Mesendoderm (in vitro differentiated cells): Measurements from ENCODE around the gene MEF2B.

Experiments
- DNase-seq: peaks from one replicate; pipeline ENCODE4 v3.0.0; 2013
- H2AK5ac ChIP-seq: 2 replicates; pipeline ENCODE4 v1.6.1; 2013; ENCODE audit warnings: low read length, inconsistent platforms
- H2BK120ac ChIP-seq: 2 replicates; pipeline ENCODE4 v1.6.1; 2013; ENCODE audit warnings: low read depth, mild to moderate bottlenecking, low read length, moderate library complexity, mixed read lengths
- H2BK15ac ChIP-seq: replicated peaks from 2 replicates; pipeline ENCODE4 v1.6.1; 2013; ENCODE audit warnings: low read depth, mild to moderate bottlenecking, moderate library complexity
- H2BK5ac ChIP-seq: 2 replicates; pipeline ENCODE4 v1.6.1; 2013; ENCODE audit warnings: low read length, inconsistent platforms
- H3K18ac ChIP-seq: 2 replicates; pipeline ENCODE4 v1.6.1; 2013; ENCODE audit warnings: mild to moderate bottlenecking, low read length, mixed read lengths
- H3K23ac ChIP-seq: one replicate; pipeline ENCODE4 v1.6.1; 2013; ENCODE audit warnings: low read length
- H3K27ac ChIP-seq: 2 replicates; pipeline ENCODE4 v1.5.1; 2013; ENCODE audit warnings: low read depth, mild to moderate bottlenecking, inconsistent platforms, low read length, moderate library complexity
- H3K27me3 ChIP-seq: 2 replicates; pipeline ENCODE4 v1.6.1; 2013; ENCODE audit warnings: low read length, control low read depth, mild to moderate bottlenecking, inconsistent platforms; ENCODE audit not compliant: insufficient read depth, poor library complexity
- H3K36me3 ChIP-seq: 2 replicates; pipeline ENCODE4 v1.6.1; 2013; ENCODE audit warnings: low read length, inconsistent platforms; ENCODE audit not compliant: control insufficient read depth, insufficient read depth
- H3K4ac ChIP-seq: one replicate; pipeline ENCODE4 v1.6.1; 2013; ENCODE audit warnings: low read depth, mild to moderate bottlenecking, low read length, moderate library complexity
- H3K4me1 ChIP-seq: 2 replicates; pipeline ENCODE4 v1.6.1; 2013; ENCODE audit warnings: low read depth, low read length, inconsistent platforms; ENCODE audit not compliant: control insufficient read depth
- H3K4me2 ChIP-seq: 2 replicates; pipeline ENCODE4 v1.6.1; 2013; ENCODE audit warnings: low read length
- H3K4me3 ChIP-seq: 2 replicates; pipeline ENCODE4 v1.5.1; 2013; ENCODE audit warnings: mild to moderate bottlenecking, low read length
- H3K56ac ChIP-seq: one replicate; pipeline ENCODE4 v1.6.1; 2013; ENCODE audit warnings: low read length
- H3K79me1 ChIP-seq: 2 replicates; pipeline ENCODE4 v1.6.1; 2013; ENCODE audit warnings: low read length, inconsistent platforms
- H3K79me2 ChIP-seq: 2 replicates; pipeline ENCODE4 v1.6.1; 2013; ENCODE audit warnings: mild to moderate bottlenecking, low read length; ENCODE audit not compliant: control insufficient read depth, insufficient read depth
- H3K9ac ChIP-seq: 2 replicates; pipeline ENCODE4 v1.6.1; 2013; ENCODE audit warnings: low read length, inconsistent platforms
- H4K5ac ChIP-seq: one replicate; pipeline ENCODE4 v1.6.1; 2013; ENCODE audit warnings: low read length
- H4K8ac ChIP-seq: one replicate; pipeline ENCODE4 v1.6.1; 2013; ENCODE audit warnings: low read depth, mild to moderate bottlenecking, control low read depth, low read length, moderate library complexity
- WGBS: extraction: QIAGEN DNeasy Blood & Tissue Kit; methylation state at CpG from one replicate; pipeline ENCODE4 v1.1.7; 2013; ENCODE audit warnings: low lambda C conversion rate, missing lambda C conversion rate; ENCODE audit not compliant: insufficient coverage; ENCODE audit errors: extremely low coverage; 5-methylcytosine and 5-hydroxymethylcytosine counted together

MEF2B gene

GRCh38 chr19:19122902-19123301, 47.2 kb downstream of the MEF2B start:
- no peak overlapping the region for H4K5ac ChIP-seq
- no peak overlapping the region for H3K4me2 ChIP-seq
- H2BK120ac ChIP-seq = no peak overlapping the region
- no peaks in the 10 kb centered on the region for H3K79me2 ChIP-seq
- no peak overlapping the region for H2BK15ac ChIP-seq
- H3K4me3 ChIP-seq = no peak overlapping the region
- H3K79me1 ChIP-seq = no peaks in the 10 kb centered on the region
- no peak overlapping the region for H2AK5ac ChIP-seq
- H3K9ac ChIP-seq = no peak overlapping the region
- WGBS = no CpG with 5 or more reads among the region's 1 CpG
- no peak overlapping the region for H3K4ac ChIP-seq
- no peaks in the 10 kb centered on the region for H3K27me3 ChIP-seq
- no peak overlapping the region for H3K56ac ChIP-seq
- no peak for DNase-seq
- H3K23ac ChIP-seq = no peak overlapping the region
- H3K36me3 ChIP-seq = no peaks in the 10 kb centered on the region
- H4K8ac ChIP-seq = no peak overlapping the region
- no peak overlapping the region for H2BK5ac ChIP-seq
- peaks cover 2% of the 10 kb centered on the region for H3K4me1 ChIP-seq
- H3K18ac ChIP-seq = no peak overlapping the region
- no peak overlapping the region for H3K27ac ChIP-seq

- Histone ChIP-seq H2AK5ac (no peak overlapping the region), H3K18ac (no peak overlapping the region), H3K4me1 (peaks cover 2% of the 10 kb centered on the region), H3K23ac (no peak overlapping the region), H3K56ac (no peak overlapping the region), H3K4me2 (no peak overlapping the region), H3K4ac (no peak overlapping the region), H2BK120ac (no peak overlapping the region), H3K27ac (no peak overlapping the region), H3K9ac (no peak overlapping the region), H4K5ac (no peak overlapping the region), H3K36me3 (no peaks in the 10 kb centered on the region), H3K27me3 (no peaks in the 10 kb centered on the region), H3K79me2 (no peaks in the 10 kb centered on the region), H2BK15ac (no peak overlapping the region), H3K4me3 (no peak overlapping the region), H2BK5ac (no peak overlapping the region), H3K79me1 (no peaks in the 10 kb centered on the region), H4K8ac (no peak overlapping the region)
- no CpG with 5 or more reads among the region's 10 CpGs for WGBS
- DNase-seq = no peak
Measured at GRCh38 chr19:19121371-19121770, 48.7 kb downstream of the MEF2B start.

- no peaks in the 10 kb centered on the region for H3K36me3 ChIP-seq
- H3K4me3 ChIP-seq = no peak overlapping the region
- H2AK5ac ChIP-seq = no peak overlapping the region
- peak overlapping the region; percentile 4 for H3K27ac ChIP-seq
- no CpG with 5 or more reads among the region's 39 CpGs for WGBS
- no peaks in the 10 kb centered on the region for H3K79me2 ChIP-seq
- H3K4me2 ChIP-seq = peak overlapping the region; percentile 30
- no peak overlapping the region for H2BK15ac ChIP-seq
- no peak overlapping the region for H2BK120ac ChIP-seq
- no peak overlapping the region for H2BK5ac ChIP-seq
- peaks cover 2% of the 10 kb centered on the region for H3K4me1 ChIP-seq
- no peak overlapping the region for H4K8ac ChIP-seq
- DNase-seq = peak; percentile 99
- no peak overlapping the region for H3K4ac ChIP-seq
- peak overlapping the region; percentile 55 for H3K9ac ChIP-seq
- H3K79me1 ChIP-seq = no peaks in the 10 kb centered on the region
- no peak overlapping the region for H3K23ac ChIP-seq
- H3K18ac ChIP-seq = no peak overlapping the region
- peak overlapping the region; percentile 66 for H3K56ac ChIP-seq
- no peaks in the 10 kb centered on the region for H3K27me3 ChIP-seq
- H4K5ac ChIP-seq = no peak overlapping the region
Measured at GRCh38 chr19:19120308-19121231, 49.5 kb downstream of the MEF2B start.

GRCh38 chr19:19119325-19120237, 50.5 kb downstream of the MEF2B start:
- no peak overlapping the region for H2BK15ac ChIP-seq
- no peak overlapping the region for H3K4me3 ChIP-seq
- H3K27me3 ChIP-seq = no peaks in the 10 kb centered on the region
- no peak overlapping the region for H3K4ac ChIP-seq
- no peak overlapping the region for H4K5ac ChIP-seq
- WGBS = no CpG with 5 or more reads among the region's 39 CpGs
- H2AK5ac ChIP-seq = no peak overlapping the region
- H3K27ac ChIP-seq = no peak overlapping the region
- H3K4me1 ChIP-seq = peaks cover 2% of the 10 kb centered on the region
- no peaks in the 10 kb centered on the region for H3K79me1 ChIP-seq
- H3K56ac ChIP-seq = peak overlapping the region; percentile 78
- H3K23ac ChIP-seq = no peak overlapping the region
- H3K18ac ChIP-seq = no peak overlapping the region
- H2BK120ac ChIP-seq = no peak overlapping the region
- H2BK5ac ChIP-seq = no peak overlapping the region
- no peaks in the 10 kb centered on the region for H3K36me3 ChIP-seq
- no peak overlapping the region for H3K4me2 ChIP-seq
- no peaks in the 10 kb centered on the region for H3K79me2 ChIP-seq
- DNase-seq = no peak
- H3K9ac ChIP-seq = peak overlapping the region; percentile 29
- H4K8ac ChIP-seq = no peak overlapping the region

GRCh38 chr19:19115954-19116353, 54.1 kb downstream of the MEF2B start:
- no peaks in the 10 kb centered on the region for H3K27me3 ChIP-seq
- no peaks in the 10 kb centered on the region for H3K79me1 ChIP-seq

More at GRCh38 chr19:19115954-19116353, 54.1 kb downstream of the MEF2B start:
- Histone ChIP-seq H2BK120ac (no peak overlapping the region), H3K18ac (no peak overlapping the region), H3K4ac (no peak overlapping the region), H3K79me2 (no peaks in the 10 kb centered on the region), H4K8ac (no peak overlapping the region), H3K56ac (no peak overlapping the region), H3K4me2 (no peak overlapping the region), H2BK15ac (no peak overlapping the region), H3K9ac (no peak overlapping the region), H4K5ac (no peak overlapping the region), H2AK5ac (no peak overlapping the region), H3K4me3 (no peak overlapping the region), H2BK5ac (no peak overlapping the region), H3K23ac (no peak overlapping the region), H3K4me1 (peaks cover 2% of the 10 kb centered on the region), H3K36me3 (no peaks in the 10 kb centered on the region), H3K27ac (no peak overlapping the region)
- WGBS = no CpG with 5 or more reads among the region's 9 CpGs
- DNase-seq = peak; percentile 75
